Left renal pelvis (tissue), 4 donors: ENCODE measurements around the gene C8G. TPM values are rescaled to one million over a fixed set of nuclear protein-coding genes. Genes with fewer than 3 reads are reported as not detected.

Experiments used
- DNase-seq, 4 donors: peaks; one replicate each; pipeline ENCODE4 v3.0.0-alpha.2; 2013; ENCODE audit warnings: low read depth in 4 of 4, low spot score in 3 of 4
- polyA plus RNA-seq, 4 donors: library from polyadenylated mRNA; unstranded; fragments of 120-200 nt; gene quantifications; one replicate each; pipeline ENCODE4 v1.2.1, GENCODE V29; 2013; ENCODE audit not compliant: insufficient read length in 4 of 4

C8G gene
- polyA plus RNA-seq, 4 donors, result 0.26 to 1.1 (median 0.52) TPM

DNA sequence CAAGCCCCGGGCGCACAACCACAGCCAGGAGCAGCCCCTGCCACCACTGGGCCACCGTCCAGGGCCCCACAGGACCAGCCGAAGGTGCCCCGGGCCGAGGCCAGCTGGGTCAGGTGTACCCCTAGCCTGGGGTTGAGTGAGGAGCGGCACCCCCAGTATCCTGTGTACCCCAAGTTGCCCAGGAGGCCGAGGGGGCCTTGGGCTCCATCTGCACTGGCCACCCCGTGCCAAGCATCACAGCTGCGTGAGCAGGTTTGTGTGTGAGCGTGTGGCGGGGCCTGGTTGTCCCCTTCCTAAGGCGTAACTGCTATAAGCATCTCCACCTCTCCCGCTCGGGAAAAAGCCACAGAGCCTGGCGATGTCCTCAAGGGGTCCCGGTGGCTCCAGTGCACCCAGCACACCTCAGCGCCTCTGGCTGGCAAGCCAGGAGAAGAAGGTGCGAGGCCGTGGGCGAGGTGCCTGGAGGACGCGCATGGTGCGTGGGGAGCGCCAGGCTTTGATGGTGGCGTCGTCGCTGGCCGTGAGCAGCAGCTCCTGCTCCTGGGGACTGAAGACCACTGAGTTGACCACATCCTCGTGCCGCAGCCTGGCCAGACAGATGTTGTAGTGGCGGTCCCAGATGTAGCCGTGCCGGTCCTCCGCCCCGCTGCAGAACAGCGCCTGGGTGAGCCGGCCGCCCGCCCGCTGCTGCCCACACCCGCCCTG is 4.4 kb upstream of the C8G start:
- DNase-seq, result no peak

- no peak for DNase-seq
Observed at GRCh38 chr9:136941231-136942111, 3.6 kb upstream of the C8G start.

GRCh38 chr9:136942112-136942880 is 2.7 kb upstream of the C8G start:
- no peak for DNase-seq

DNA sequence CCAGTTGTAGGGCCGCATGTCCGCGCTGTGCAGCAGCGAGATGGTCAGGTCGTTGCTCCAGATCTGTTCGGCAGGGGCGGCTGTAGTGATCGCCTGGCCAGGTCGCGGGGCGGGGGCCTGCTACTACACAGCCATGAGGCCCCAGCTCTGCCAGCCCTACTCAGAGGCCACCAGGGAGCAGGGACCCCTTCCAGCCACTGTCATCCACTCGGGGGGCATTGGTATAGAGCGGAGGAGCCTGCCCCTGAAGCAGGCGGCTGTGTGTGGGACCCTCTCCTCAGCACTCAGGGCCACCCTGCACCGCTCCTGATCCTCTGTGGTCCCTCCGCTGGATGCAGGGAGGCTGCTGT is 2.2 kb upstream of the C8G start:
- no peak for DNase-seq

- no peak for DNase-seq
Observed at GRCh38 chr9:136943291-136944211, 1.5 kb upstream of the C8G start.

DNA sequence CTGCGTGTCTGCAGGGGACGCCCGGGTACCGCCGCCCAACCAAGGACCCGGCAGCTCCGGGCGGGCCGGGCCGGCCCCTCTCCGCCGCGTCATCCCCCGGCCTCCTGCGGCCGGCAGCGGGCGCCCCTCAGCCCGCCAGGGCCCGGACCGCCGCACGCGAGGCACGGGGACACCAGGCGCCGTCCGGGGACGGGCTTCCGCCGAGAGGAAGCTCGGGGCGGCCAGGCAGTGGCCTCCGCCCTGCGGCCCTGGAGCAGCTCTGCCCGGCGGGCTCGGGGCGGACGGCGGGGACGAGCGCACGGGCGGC is 878 bp upstream of the C8G start:
- DNase-seq, result no peak

DNA sequence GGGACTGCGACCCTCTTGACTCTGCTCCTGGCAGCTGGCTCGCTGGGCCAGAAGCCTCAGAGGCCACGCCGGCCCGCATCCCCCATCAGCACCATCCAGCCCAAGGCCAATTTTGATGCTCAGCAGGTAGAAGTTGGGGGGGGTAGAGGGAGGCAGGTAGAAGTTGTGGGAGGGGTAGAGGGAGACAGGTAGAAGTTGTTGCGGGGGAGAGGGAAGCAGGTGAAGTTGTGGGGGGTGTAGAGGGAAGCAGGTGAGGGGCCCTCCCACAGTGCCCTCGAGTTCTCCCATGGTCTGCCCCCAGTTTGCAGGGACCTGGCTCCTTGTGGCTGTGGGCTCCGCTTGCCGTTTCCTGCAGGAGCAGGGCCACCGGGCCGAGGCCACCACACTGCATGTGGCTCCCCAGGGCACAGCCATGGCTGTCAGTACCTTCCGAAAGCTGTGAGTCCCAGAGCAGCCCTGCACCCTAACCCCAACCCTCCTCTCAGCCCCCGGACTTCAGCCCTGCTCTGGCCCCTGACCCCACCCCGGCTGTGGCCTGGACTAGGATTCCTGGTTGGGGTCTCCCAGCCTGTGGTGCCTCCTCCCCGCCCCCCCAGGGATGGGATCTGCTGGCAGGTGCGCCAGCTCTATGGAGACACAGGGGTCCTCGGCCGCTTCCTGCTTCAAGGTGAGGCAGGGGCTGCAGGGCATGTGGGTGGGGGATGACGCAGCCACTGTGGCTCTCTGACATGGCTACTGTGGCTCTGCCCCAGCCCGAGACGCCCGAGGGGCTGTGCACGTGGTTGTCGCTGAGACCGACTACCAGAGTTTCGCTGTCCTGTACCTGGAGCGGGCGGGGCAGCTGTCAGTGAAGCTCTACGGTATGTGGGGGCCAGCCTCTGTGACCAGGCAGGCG is 537 bp downstream of the C8G start:
- DNase-seq, result no peak

GRCh38 chr9:136946228-136947027 is 1.4 kb downstream of the C8G start:
- no peak for DNase-seq

GRCh38 chr9:136947028-136947891 is 2.2 kb downstream of the C8G start:
- DNase-seq, result no peak

DNA sequence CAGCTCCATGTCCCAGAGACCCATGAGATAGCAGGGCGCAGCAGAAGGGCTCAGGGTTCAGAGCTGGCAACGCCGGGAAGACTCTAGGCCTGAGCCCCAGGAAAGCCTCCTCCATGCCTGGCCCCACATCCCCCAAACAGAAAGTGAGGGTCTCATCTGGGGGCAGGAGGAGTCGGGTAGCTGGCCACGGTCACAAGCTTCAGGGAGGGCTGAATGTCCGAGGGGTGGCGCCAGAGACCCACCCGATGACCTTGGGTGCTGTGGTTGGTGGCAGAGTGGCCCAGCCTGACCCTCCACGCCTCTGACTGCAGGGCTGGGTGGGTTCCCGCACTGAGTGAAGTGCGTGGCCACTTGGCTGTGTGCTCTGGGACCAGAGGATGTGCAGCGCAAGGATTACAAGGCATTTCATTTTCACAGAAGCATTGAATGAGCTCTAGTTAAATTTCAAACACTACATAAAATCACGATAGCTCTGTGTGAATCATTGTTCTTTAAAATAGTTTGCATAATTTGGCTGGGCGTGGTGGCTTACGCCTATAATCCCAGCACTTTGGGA is 3.0 kb downstream of the C8G start:
- DNase-seq, result no peak

DNA sequence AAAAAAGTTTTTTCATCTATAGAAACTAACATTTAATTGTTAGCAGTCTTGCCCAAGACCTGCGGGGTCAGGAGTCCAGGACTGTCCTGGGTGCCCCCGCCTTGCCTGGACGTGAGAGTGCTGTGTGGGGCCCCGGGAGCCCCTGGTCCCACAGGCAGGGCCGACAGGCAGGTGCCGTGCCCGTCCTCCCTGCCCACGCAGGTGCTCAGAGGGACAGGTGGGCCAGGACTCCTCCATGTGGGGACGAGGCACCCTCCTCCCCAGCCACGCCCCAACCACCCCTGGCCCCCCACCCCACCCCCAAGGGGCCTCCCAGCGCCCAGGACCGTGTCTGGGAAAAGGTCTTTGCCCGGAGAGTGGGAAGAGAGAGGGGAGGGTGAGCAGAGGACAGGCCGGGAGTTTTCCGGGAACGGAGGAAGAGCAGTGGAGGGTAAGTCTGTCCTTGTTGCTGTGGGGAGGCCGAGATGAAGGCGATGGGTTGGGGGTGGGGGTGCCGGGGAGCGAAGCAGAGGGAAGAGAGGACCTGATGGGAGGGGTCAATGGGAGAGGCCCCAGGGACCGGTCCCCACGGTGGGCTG is 4.3 kb downstream of the C8G start:
- DNase-seq, result no peak

- DNase-seq, result peak; percentile 75 to 90 (median 83)
Observed at GRCh38 chr9:136949817-136950655, 5.0 kb downstream of the C8G start.

DNA sequence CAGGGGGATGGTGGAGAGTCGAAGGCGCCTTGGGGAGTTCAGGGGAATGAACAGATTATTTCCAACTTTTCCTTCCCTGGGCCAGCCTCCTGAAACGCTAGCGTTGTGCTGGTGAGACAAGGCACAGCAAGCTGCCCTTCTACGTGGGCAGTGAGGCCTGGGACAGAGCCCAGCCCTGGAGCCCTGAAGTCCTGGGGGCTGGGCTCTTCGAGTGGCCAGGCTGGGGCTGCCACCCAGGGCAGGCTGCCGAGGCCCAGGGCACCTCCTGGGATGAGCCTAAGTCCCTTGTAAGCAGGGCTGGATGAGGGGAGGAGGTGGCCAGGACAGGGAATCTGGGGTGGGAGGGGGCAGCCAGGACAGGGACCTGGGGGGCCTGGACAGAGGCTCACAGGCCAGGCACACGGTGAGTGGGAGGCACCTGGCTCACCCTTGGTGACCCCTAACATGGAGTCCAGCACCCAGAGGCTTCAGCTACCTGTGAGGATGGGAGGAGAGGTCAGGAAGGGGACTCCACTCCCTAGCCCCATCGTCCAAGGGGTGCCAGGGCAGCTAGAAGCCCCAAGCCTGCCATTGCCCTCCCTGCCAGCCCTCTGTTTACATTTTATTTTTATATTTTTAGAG is 5.7 kb downstream of the C8G start:
- DNase-seq, result no peak

- no peak for DNase-seq
Observed at GRCh38 chr9:136951541-136952320, 6.7 kb downstream of the C8G start, which contains the start of gene LCN12. LCN12 (plus strand) TSS chr9:136952273; CDS start chr9:136952328, 55 bp downstream.

GRCh38 chr9:136952321-136952850 is 7.3 kb downstream of the C8G start:
- DNase-seq, result no peak
